ENCODE measurements around the gene ARNT2. TPM values are rescaled to one million over a fixed set of nuclear protein-coding genes. Genes with fewer than 3 reads are reported as not detected.

Gene ARNT2
- polyA plus RNA-seq, 1 of the 3 experiments (the other 2 are of a cell fraction): 17.0 TPM

GRCh38 chr15:80614711-80615360 lies 210.7 kb downstream of the ARNT2 start:
- Histone ChIP-seq H3K79me2 (ENCODE audit: insufficient read depth) (no peaks in the 10 kb centered on the region), H3K27ac (ENCODE audit: low read depth in 2 of 2, low read length in 1 of 2) (peak overlapping the region in 1 of 2 experiments; percentile 39; a peak in 1 of 4 replicates), H3K9me2 (no peaks in the 10 kb centered on the region), H4K20me1 (ENCODE audit: insufficient read depth) (no peaks in the 10 kb centered on the region), H3F3A (replicated peaks; ENCODE audit: insufficient read depth) (no peaks in the 10 kb centered on the region), H3K36me3 (replicated peaks in 1 of 2; ENCODE audit: control insufficient read depth in 1 of 2, insufficient read depth in 2 of 2, low read length in 1 of 2) (no peaks in the 10 kb centered on the region), H2AFZ (ENCODE audit: low read depth) (no peak overlapping the region), H3K27me3 (ENCODE audit: insufficient read depth) (no peaks in the 10 kb centered on the region), H3K4me1 (ENCODE audit: control insufficient read depth in 1 of 2, insufficient read depth in 2 of 2, low read depth in 1 of 2, low read length in 1 of 2) (peaks cover 17 to 26% of the 10 kb centered on the region in 2 experiments), H3K4me2 (no peak overlapping the region), H3K4me3 (ENCODE audit: low read depth in 2 of 2, low read length in 1 of 2) (no peak overlapping the region), H3K9ac (no peak overlapping the region), H3K9me3 (no peaks in the 10 kb centered on the region)
- whole genome bisulfite sequencing (ENCODE audit: low lambda C conversion rate): 92% methylated on average over 17 of the region's 20 CpGs
- ChIA-PET CTCF (interaction anchor here (1.4 to 3.8 kb wide), 4 partner anchors 19 to 164 kb away, joined by 4 to 17 read pairs (median 7); partner anchors contain the start of gene CEMIP), POLR2A (interaction anchor here (1.3 kb wide), 1 partner anchor 81 kb away, joined by 4 read pairs; no protein-coding TSS in a partner anchor)
- no peak for TF ChIP-seq MXI1 (IDR thresholded peaks at IDR 0.05; ENCODE audit: low read depth, low read length)
- TF ChIP-seq TAF1 (IDR thresholded peaks at IDR 0.05; ENCODE audit: borderline replicate concordance, low read depth, low read length): no peak
- TF ChIP-seq RFX5 (IDR thresholded peaks at IDR 0.05; ENCODE audit: low read length): no peak
- no peak for TF ChIP-seq RCOR1 (IDR thresholded peaks at IDR 0.05; ENCODE audit: low read length)
- no peak for TF ChIP-seq FOSL2 (IDR thresholded peaks at IDR 0.05; ENCODE audit: borderline replicate concordance, low read depth)
- no peak for DNase-seq

GRCh38 chr15:80615361-80615736 lies 211.2 kb downstream of the ARNT2 start:
- POLR2A ChIA-PET: no interaction called here
- Histone ChIP-seq H2AFZ (ENCODE audit: low read depth) (no peak overlapping the region), H3F3A (replicated peaks; ENCODE audit: insufficient read depth) (no peaks in the 10 kb centered on the region), H3K9me2 (no peaks in the 10 kb centered on the region), H3K27me3 (ENCODE audit: insufficient read depth) (no peaks in the 10 kb centered on the region), H3K4me2 (peak overlapping the region; percentile 48; the same call in 1 of the 2 replicates), H3K4me3 (ENCODE audit: low read depth in 2 of 2, low read length in 1 of 2) (no peak overlapping the region), H3K27ac (ENCODE audit: low read depth in 2 of 2, low read length in 1 of 2) (peak overlapping the region; percentile 39 to 65; a peak in 3 of 4 replicates), H3K79me2 (ENCODE audit: insufficient read depth) (no peaks in the 10 kb centered on the region), H4K20me1 (ENCODE audit: insufficient read depth) (no peaks in the 10 kb centered on the region), H3K4me1 (ENCODE audit: control insufficient read depth in 1 of 2, insufficient read depth in 2 of 2, low read depth in 1 of 2, low read length in 1 of 2) (peaks cover 12 to 26% of the 10 kb centered on the region in 2 experiments; a peak in 3 of 4 replicates), H3K9ac (no peak overlapping the region), H3K36me3 (replicated peaks in 1 of 2; ENCODE audit: control insufficient read depth in 1 of 2, insufficient read depth in 2 of 2, low read length in 1 of 2) (no peaks in the 10 kb centered on the region), H3K9me3 (no peaks in the 10 kb centered on the region)
- CTCF ChIA-PET: interaction anchor here (3.8 kb wide), 1 partner anchor 162 kb away, joined by 17 read pairs; no protein-coding TSS in a partner anchor
- WGBS (ENCODE audit: low lambda C conversion rate): 95% methylated on average over 4 of the region's 4 CpGs
- no peak for DNase-seq
- TF ChIP-seq PBX3 (IDR thresholded peaks at IDR 0.05): no peak
- TF ChIP-seq TCF12 (IDR thresholded peaks at IDR 0.05): no peak
- no peak for TF ChIP-seq RCOR1 (IDR thresholded peaks at IDR 0.05; ENCODE audit: low read length)
- no peak for TF ChIP-seq TEAD4 (IDR thresholded peaks at IDR 0.05; ENCODE audit: borderline replicate concordance, insufficient read depth)
- TF ChIP-seq RFX5 (IDR thresholded peaks at IDR 0.05; ENCODE audit: low read length): no peak
- no peak for TF ChIP-seq POLR2AphosphoS5 (IDR thresholded peaks at IDR 0.05; ENCODE audit: low read depth, low read length)
- no peak for TF ChIP-seq CHD2 (IDR thresholded peaks at IDR 0.05; ENCODE audit: low read length, partially characterized antibody)
- no peak for TF ChIP-seq YY1 (IDR thresholded peaks at IDR 0.05; ENCODE audit: low read depth)
- no peak for TF ChIP-seq SIN3A (IDR thresholded peaks at IDR 0.05; ENCODE audit: borderline replicate concordance, low read depth, low read length)
- no peak for TF ChIP-seq USF1 (IDR thresholded peaks at IDR 0.05; ENCODE audit: borderline replicate concordance, low read depth)
